Adipocyte (in vitro differentiated cells): ENCODE data around the gene FOXE3.

Experiments
- DNase-seq: peaks from one replicate; pipeline ENCODE4 v3.0.0-alpha.2; 2015; ENCODE audit warnings: low read depth
- H3K27me3 ChIP-seq: replicated peaks from 2 replicates; pipeline ENCODE4 v1.7.0; 2013; ENCODE audit warnings: mild to moderate bottlenecking, low read length, moderate library complexity; ENCODE audit not compliant: control insufficient read depth, insufficient read depth
- H3K36me3 ChIP-seq: 2 replicates; pipeline ENCODE4 v1.7.0; 2013; ENCODE audit warnings: low read length, mild to moderate bottlenecking, moderate library complexity; ENCODE audit not compliant: control insufficient read depth, insufficient read depth, severe bottlenecking
- H3K4me1 ChIP-seq: 2 replicates; pipeline ENCODE4 v1.7.0; 2013; ENCODE audit warnings: mild to moderate bottlenecking, low read length, moderate library complexity; ENCODE audit not compliant: control insufficient read depth, insufficient read depth
- H3K4me3 ChIP-seq: 2 replicates; pipeline ENCODE4 v1.7.0; 2013; ENCODE audit warnings: mild to moderate bottlenecking, low read length, moderate library complexity
- H3K9ac ChIP-seq: 2 replicates; pipeline ENCODE4 v1.7.0; 2013; ENCODE audit warnings: mild to moderate bottlenecking, low read length, moderate library complexity
- H3K9me3 ChIP-seq: 2 replicates; pipeline ENCODE4 v1.7.0; 2013; ENCODE audit warnings: mild to moderate bottlenecking, low read length, moderate library complexity; ENCODE audit not compliant: control insufficient read depth

The FOXE3 gene

DNA sequence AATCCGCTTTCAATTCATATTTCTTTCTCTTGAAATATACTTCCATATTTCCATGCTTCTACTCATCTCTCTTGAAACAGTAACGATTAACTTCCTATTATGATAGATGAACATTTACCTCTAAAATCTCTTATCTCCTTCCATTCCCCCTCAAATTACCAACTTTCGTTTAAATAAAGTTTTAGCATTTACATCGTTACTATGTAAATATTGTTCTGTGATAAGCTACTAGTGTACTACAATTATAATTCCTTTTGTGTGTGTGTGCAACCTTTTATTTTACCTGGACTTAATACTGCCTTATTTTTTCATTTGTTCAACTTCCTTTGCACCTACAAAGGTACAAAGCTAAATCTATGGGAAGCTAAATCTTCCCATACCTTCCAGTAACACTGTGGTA lies 4.5 kb downstream of the FOXE3 start:
- Histone ChIP-seq H3K27me3 (peaks cover 32% of the 10 kb centered on the region), H3K4me1 (no peaks in the 10 kb centered on the region), H3K9me3 (no peaks in the 10 kb centered on the region), H3K4me3 (no peak overlapping the region), H3K36me3 (no peaks in the 10 kb centered on the region), H3K9ac (no peak overlapping the region)
- DNase-seq, result no peak

- H3K4me3 ChIP-seq, result no peak overlapping the region
- H3K4me1 ChIP-seq, result no peaks in the 10 kb centered on the region
- H3K9me3 ChIP-seq, result no peaks in the 10 kb centered on the region
- DNase-seq, result no peak
- H3K36me3 ChIP-seq, result no peaks in the 10 kb centered on the region
- peaks cover 23% of the 10 kb centered on the region for H3K27me3 ChIP-seq
- no peak overlapping the region for H3K9ac ChIP-seq
Observed at GRCh38 chr1:47423872-47424271, 7.8 kb downstream of the FOXE3 start.

- H3K27me3 ChIP-seq, result peaks cover 19% of the 10 kb centered on the region
- no peaks in the 10 kb centered on the region for H3K4me1 ChIP-seq
- H3K9ac ChIP-seq, result no peak overlapping the region
- peak; percentile 79 for DNase-seq
- H3K9me3 ChIP-seq, result no peaks in the 10 kb centered on the region
- H3K4me3 ChIP-seq, result no peak overlapping the region
- H3K36me3 ChIP-seq, result no peaks in the 10 kb centered on the region
Observed at GRCh38 chr1:47424336-47424982, 8.4 kb downstream of the FOXE3 start.

- Histone ChIP-seq H3K9ac (no peak overlapping the region), H3K36me3 (no peaks in the 10 kb centered on the region), H3K27me3 (peaks cover 38% of the 10 kb centered on the region), H3K4me3 (no peak overlapping the region), H3K9me3 (no peaks in the 10 kb centered on the region), H3K4me1 (peaks cover 32% of the 10 kb centered on the region)
- DNase-seq, result peak; percentile 73
Observed at GRCh38 chr1:47431534-47431933, 15.4 kb downstream of the FOXE3 start.

- Histone ChIP-seq H3K4me3 (no peak overlapping the region), H3K9me3 (no peaks in the 10 kb centered on the region), H3K4me1 (peaks cover 37% of the 10 kb centered on the region), H3K27me3 (peaks cover 38% of the 10 kb centered on the region), H3K9ac (peak overlapping the region; percentile 16), H3K36me3 (no peaks in the 10 kb centered on the region)
- DNase-seq, result peak; percentile 92
Observed at GRCh38 chr1:47432071-47433036, 16.3 kb downstream of the FOXE3 start.

GRCh38 chr1:47433037-47433421 lies 16.9 kb downstream of the FOXE3 start:
- Histone ChIP-seq H3K4me1 (peaks cover 37% of the 10 kb centered on the region), H3K4me3 (no peak overlapping the region)
- no peak for DNase-seq

DNA sequence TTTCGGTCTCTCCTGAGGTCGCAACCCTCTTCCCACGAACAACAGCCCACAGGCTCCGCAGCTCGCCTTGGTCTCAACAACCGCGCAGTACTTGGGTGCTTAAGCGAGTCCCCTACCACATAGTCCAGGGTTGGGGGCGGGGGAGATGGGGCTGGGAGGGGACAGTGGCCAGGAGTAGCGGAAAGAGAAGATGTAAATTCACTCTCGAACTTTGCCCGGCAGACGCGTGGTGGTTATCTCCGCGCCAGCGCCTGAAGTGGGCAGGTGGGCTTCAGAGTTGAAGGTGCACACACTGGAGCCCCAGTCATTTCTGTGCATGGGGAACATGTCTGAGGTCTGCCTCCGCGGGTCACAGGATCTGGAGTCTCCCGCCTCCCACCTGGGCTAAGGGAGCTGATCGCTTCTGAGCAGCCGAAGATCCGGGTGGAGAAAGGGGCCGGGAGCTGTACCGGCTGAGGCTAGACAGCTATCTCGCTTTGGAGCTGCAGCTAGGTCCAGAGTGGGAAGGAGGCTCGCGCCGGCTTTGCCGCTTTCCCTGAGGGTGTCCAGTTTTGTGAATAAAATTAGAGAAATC lies 17.5 kb downstream of the FOXE3 start:
- Histone ChIP-seq H3K36me3 (no peaks in the 10 kb centered on the region), H3K4me3 (no peak overlapping the region), H3K9ac (no peak overlapping the region), H3K27me3 (peaks cover 34% of the 10 kb centered on the region), H3K9me3 (no peaks in the 10 kb centered on the region), H3K4me1 (peaks cover 37% of the 10 kb centered on the region)
- DNase-seq, result no peak

More at GRCh38 chr1:47433037-47433421, 16.9 kb downstream of the FOXE3 start:
- Histone ChIP-seq H3K9ac (peak overlapping the region; percentile 1), H3K36me3 (no peaks in the 10 kb centered on the region), H3K27me3 (peaks cover 38% of the 10 kb centered on the region), H3K9me3 (no peaks in the 10 kb centered on the region)

DNA sequence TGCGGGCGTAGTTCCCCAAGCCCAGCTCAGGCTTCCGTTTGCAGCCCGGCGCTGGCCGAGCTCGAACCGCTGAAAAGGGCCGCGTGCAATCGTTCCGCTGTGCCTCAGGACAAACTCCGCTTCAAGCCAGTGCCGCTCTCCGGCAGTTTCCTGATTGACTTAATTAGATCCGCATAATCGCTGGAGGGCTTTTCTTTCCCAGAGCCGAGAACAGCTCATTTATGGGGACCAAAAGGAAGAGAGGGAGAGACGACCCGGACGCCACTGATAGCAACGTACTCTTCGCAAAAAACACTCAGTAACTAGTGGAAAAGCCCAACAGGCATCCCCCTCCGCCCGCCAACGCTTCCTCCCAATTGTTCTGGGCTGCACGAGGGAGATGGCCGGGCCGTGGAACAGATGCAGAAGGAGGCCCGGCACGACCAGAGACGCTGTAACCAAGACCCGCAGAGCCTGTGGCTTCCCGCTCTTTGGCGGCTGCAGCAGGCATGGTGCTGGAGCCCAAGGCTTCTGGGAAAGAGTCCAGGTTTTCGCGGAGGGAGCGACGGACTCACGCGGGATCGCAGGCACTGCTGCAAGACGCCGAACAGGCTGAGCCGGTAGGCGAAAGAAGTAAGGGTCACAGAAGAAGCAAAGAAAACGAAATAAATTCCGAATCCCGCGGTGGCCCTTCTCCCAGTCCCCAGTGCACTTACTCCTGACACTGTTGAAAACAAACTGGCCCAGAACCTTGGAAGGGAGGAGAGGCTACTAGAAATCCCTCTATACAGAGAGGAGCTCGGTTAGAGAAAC lies 18.2 kb downstream of the FOXE3 start:
- H3K27me3 ChIP-seq, result peaks cover 29% of the 10 kb centered on the region
- DNase-seq, result no peak
- H3K9me3 ChIP-seq, result no peaks in the 10 kb centered on the region
- no peaks in the 10 kb centered on the region for H3K36me3 ChIP-seq
- peak overlapping the region; percentile 47 for H3K4me3 ChIP-seq
- H3K4me1 ChIP-seq, result peaks cover 37% of the 10 kb centered on the region
- H3K9ac ChIP-seq, result no peak overlapping the region

- DNase-seq, result no peak
- Histone ChIP-seq H3K9ac (no peak overlapping the region), H3K27me3 (peaks cover 34% of the 10 kb centered on the region), H3K4me3 (no peak overlapping the region), H3K4me1 (peaks cover 37% of the 10 kb centered on the region), H3K36me3 (no peaks in the 10 kb centered on the region), H3K9me3 (no peaks in the 10 kb centered on the region)
Observed at GRCh38 chr1:47435506-47436303, 19.6 kb downstream of the FOXE3 start.

DNA sequence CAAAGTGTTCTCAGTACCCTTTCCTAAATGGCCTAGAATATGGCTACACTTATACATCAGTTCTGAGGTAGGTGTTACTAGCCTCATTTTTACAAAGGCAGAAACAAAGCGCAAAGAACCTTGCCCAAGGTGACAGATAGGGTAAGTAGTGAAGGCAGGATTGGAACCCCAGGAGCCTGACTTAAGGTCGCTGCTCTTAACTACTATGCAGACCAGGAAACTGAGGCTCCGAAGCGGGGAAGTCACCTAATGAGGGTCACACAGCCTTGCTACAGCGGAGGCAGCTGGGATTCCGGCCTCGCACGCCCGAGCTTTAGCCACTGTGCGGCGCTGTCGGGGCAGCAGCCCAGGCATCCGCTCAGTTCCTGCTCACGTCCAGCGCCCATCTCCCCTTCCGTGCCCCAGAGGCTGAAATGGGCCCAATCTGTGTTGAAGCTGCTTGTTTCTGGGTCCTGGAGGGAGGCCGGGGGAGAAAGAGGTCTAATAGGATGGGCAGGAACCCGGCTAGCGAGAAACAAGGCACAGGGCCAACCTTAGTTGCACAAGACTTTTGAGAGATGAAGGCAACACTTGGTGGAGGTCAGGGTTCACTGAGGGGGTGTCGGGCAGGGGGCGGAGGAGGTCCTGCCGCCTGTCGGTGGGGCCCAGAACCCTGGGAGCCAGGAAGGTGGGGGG lies 20.4 kb downstream of the FOXE3 start:
- no peaks in the 10 kb centered on the region for H3K9me3 ChIP-seq
- H3K36me3 ChIP-seq, result no peaks in the 10 kb centered on the region
- peak overlapping the region; percentile 84 for H3K4me3 ChIP-seq
- peak overlapping the region; percentile 75 for H3K9ac ChIP-seq
- DNase-seq, result peak; percentile 88
- H3K4me1 ChIP-seq, result peaks cover 35% of the 10 kb centered on the region
- H3K27me3 ChIP-seq, result peaks cover 40% of the 10 kb centered on the region
